ENCODE results near the gene MAST3.

DNA sequence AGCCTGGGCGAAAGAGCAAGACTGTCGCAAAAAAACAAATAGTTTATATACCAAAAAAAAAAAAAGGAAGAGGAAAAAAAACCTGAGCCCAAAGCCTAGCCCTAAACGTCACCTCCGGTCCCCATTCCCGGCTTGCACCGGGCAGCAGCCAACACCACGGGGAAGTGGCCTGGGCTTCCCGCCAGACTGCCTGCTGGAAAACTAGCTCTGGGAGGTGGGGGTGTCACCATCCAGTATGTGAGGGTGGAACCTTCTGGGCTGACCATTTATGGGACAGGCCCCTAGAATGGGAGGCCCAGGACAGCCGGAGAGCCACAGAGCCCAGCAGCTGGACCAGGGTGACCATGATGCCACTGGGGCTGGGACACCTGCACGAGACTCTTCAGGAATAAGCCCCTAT is 48.2 kb upstream of the MAST3 start:
- TF ChIP-seq POLR2AphosphoS5 (IDR thresholded peaks at IDR 0.05; ENCODE audit: low read depth, low read length) (no peak), EZH2 (IDR thresholded peaks at IDR 0.05) (no peak), YY1 (IDR thresholded peaks at IDR 0.05; ENCODE audit: extremely low read depth, insufficient replicate concordance, low read depth, low read length) (no peak), EZH2phosphoT487 (IDR thresholded peaks at IDR 0.05; ENCODE audit: borderline replicate concordance) (no peak), POLR2A (IDR thresholded peaks at IDR 0.05; ENCODE audit: borderline replicate concordance, extremely low read depth, insufficient read depth, insufficient read length) (no peak), RAD21 (IDR thresholded peaks at IDR 0.05; ENCODE audit: low read depth) (no peak), SP1 (IDR thresholded peaks at IDR 0.05; ENCODE audit: low read depth) (no peak), EGR1 (IDR thresholded peaks at IDR 0.05; ENCODE audit: low read depth) (no peak)
- TF ChIP-seq, protein P1, sequence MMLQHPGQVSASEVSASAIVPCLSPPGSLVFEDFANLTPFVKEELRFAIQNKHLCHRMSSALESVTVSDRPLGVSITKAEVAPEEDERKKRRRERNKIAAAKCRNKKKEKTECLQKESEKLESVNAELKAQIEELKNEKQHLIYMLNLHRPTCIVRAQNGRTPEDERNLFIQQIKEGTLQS (IDR thresholded peaks at IDR 0.05) = no peak
- TF ChIP-seq, protein P2, sequence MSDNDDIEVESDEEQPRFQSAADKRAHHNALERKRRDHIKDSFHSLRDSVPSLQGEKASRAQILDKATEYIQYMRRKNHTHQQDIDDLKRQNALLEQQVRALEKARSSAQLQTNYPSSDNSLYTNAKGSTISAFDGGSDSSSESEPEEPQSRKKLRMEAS (IDR thresholded peaks at IDR 0.05) = no peak
- TF ChIP-seq, protein P3, sequence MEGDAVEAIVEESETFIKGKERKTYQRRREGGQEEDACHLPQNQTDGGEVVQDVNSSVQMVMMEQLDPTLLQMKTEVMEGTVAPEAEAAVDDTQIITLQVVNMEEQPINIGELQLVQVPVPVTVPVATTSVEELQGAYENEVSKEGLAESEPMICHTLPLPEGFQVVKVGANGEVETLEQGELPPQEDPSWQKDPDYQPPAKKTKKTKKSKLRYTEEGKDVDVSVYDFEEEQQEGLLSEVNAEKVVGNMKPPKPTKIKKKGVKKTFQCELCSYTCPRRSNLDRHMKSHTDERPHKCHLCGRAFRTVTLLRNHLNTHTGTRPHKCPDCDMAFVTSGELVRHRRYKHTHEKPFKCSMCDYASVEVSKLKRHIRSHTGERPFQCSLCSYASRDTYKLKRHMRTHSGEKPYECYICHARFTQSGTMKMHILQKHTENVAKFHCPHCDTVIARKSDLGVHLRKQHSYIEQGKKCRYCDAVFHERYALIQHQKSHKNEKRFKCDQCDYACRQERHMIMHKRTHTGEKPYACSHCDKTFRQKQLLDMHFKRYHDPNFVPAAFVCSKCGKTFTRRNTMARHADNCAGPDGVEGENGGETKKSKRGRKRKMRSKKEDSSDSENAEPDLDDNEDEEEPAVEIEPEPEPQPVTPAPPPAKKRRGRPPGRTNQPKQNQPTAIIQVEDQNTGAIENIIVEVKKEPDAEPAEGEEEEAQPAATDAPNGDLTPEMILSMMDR (IDR thresholded peaks at IDR 0.05 in 2 of 3, conservative IDR thresholded peaks at IDR 0.05 in 1 of 3; ENCODE audit: borderline replicate concordance in 1 of 3, insufficient read depth in 1 of 3, low read depth in 2 of 3, low read length in 2 of 3) = no peak
- TF ChIP-seq, protein P4, sequence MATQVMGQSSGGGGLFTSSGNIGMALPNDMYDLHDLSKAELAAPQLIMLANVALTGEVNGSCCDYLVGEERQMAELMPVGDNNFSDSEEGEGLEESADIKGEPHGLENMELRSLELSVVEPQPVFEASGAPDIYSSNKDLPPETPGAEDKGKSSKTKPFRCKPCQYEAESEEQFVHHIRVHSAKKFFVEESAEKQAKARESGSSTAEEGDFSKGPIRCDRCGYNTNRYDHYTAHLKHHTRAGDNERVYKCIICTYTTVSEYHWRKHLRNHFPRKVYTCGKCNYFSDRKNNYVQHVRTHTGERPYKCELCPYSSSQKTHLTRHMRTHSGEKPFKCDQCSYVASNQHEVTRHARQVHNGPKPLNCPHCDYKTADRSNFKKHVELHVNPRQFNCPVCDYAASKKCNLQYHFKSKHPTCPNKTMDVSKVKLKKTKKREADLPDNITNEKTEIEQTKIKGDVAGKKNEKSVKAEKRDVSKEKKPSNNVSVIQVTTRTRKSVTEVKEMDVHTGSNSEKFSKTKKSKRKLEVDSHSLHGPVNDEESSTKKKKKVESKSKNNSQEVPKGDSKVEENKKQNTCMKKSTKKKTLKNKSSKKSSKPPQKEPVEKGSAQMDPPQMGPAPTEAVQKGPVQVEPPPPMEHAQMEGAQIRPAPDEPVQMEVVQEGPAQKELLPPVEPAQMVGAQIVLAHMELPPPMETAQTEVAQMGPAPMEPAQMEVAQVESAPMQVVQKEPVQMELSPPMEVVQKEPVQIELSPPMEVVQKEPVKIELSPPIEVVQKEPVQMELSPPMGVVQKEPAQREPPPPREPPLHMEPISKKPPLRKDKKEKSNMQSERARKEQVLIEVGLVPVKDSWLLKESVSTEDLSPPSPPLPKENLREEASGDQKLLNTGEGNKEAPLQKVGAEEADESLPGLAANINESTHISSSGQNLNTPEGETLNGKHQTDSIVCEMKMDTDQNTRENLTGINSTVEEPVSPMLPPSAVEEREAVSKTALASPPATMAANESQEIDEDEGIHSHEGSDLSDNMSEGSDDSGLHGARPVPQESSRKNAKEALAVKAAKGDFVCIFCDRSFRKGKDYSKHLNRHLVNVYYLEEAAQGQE (IDR thresholded peaks at IDR 0.05; ENCODE audit: low read depth) = no peak

All from HCT116 (cell line).